Measurements from ENCODE around the gene OR52H1. TPM values are rescaled to one million over a fixed set of nuclear protein-coding genes. Genes with fewer than 3 reads are reported as not detected.

Gene OR52H1
- total RNA-seq = not detected in 2 replicates

GRCh38 chr11:5548440-5548839 lies at the start of gene OR52H1:
Gene OR52H1, minus strand, starts transcription at chr11:5548540. Its CDS starts 3,035 bp downstream, at chr11:5545505.

DNA sequence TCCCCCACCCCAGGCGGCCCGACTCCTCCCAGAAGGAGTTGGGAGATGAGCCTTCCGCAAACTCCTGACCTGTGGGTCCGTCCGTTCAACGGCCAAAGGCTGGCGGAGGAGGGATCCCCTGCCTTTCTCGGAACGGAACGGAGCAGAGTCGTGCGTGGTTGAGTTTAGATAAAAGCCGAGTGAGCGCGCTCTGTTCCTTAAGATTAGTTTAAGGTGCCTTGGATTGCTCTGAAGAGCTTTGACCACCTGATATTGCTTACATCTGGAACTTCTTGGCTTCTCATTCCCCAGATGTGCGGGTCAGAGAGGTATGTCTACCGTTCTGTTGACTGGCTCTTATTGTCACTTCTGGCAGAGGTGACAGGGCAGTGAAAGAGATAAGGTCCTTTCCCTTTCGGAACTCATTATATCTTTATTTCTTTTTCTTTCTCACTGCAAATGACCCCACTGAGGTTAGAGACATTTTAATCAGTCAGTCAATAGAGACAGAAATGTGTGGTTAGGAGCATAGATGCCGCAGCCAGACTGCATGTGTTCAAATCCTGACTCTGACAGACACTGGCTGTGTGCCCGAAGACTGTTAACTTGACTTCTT lies 48.4 kb upstream of the OR52H1 start, which contains the start of gene TRIM6:
Gene TRIM6 (plus strand): TSS at position 31 of the 595 bp plus-strand sequence. CDS start 261 bp downstream, at position 292.

DNA sequence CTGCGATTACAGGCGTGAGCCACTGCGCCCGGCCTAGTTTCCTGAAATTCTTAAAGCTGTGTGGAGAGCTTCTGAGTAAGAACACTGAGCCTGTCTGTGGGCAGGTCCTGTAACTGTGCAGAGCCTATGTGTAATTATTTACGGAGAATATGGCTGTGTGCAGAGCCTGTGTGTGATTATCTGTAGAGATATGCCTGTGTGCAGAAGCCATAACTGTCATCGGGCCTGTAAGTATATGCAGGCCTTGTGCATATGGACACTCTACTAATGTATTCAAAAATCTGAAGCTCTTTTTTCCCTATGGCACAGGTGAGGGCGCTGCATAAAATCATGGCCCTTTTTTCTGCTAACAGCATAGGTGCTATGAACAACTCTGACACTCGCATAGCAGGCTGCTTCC lies 32.2 kb upstream of the OR52H1 start, which contains the start of gene OR52B6:
Gene OR52B6 (plus strand): TSS at position 301 of the 400 bp plus-strand sequence. CDS start 0 bp downstream, at position 301.

GRCh38 chr11:5516599-5516998 lies 31.7 kb downstream of the OR52H1 start, which contains the start of gene UBQLNL:
Gene UBQLNL, minus strand, starts transcription at chr11:5516699. Its CDS starts 258 bp downstream, at chr11:5516441.

DNA sequence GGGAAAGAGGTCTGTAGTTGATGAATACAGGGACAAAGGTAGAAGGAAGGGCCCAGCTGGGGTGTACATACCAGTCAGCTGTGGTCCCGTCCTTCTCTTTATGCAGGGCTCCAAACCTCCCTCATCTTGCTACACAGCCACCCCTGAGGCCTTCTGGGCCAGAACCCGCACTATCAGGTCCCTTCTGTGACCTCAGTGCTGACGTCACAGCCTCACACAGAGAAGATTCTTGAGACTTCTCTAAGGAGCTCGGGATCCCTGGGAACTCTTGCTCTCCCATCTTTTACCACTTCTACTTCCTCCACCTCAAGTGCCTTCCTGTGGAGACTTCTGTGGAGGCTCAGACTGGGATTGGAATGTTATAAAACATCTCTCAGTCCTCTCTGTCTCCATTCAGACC lies 38.5 kb downstream of the OR52H1 start, which contains the start of gene UBQLN3:
Gene UBQLN3 (minus strand): TSS at position 155 of the 400 bp plus-strand sequence. CDS start 399 bp downstream, outside the sequence.

Other genes starting within 250 kb of the OR52H1 start
- not detected in 2 replicates for gene OR51B4, start 246.6 kb downstream of the OR52H1 start, total RNA-seq
- not detected in 2 replicates for gene OR51B2, start 224.2 kb downstream of the OR52H1 start, total RNA-seq
- not detected in 2 replicates for gene OR51B5, start 205.0 kb downstream of the OR52H1 start, total RNA-seq
- gene OR51B6, start 197.0 kb downstream of the OR52H1 start, total RNA-seq = not detected in 2 replicates
- not detected in 2 replicates for gene OR51M1, start 164.7 kb downstream of the OR52H1 start, total RNA-seq
- not detected in 2 replicates for gene OR51Q1, start 126.4 kb downstream of the OR52H1 start, total RNA-seq
- gene OR51I1, start 107.0 kb downstream of the OR52H1 start, total RNA-seq = not detected in 2 replicates
- not detected in 2 replicates for gene OR51I2, start 99.2 kb downstream of the OR52H1 start, total RNA-seq
- gene OR52D1, start 59.9 kb downstream of the OR52H1 start, total RNA-seq = not detected in 2 replicates
- not detected in 2 replicates for gene UBQLN3, start 38.6 kb downstream of the OR52H1 start, total RNA-seq
- gene UBQLNL, start 31.8 kb downstream of the OR52H1 start, total RNA-seq = under 0.01 and 0.17 TPM in 2 replicates
- not detected in 2 replicates for gene OR52B6, start 32.3 kb upstream of the OR52H1 start, total RNA-seq
- 3.7 TPM in 2 replicates for gene TRIM6, start 48.1 kb upstream of the OR52H1 start, total RNA-seq
- gene TRIM34, start 76.5 kb upstream of the OR52H1 start, total RNA-seq = 2.4 TPM in 2 replicates
- 14.1 and 15.6 TPM in 2 replicates for gene TRIM5, start 136.5 kb upstream of the OR52H1 start, total RNA-seq
- gene TRIM22, start 141.2 kb upstream of the OR52H1 start, total RNA-seq = 5.8 and 7.6 TPM in 2 replicates
- not detected in 2 replicates for gene OR56B1, start 187.9 kb upstream of the OR52H1 start, total RNA-seq
- not detected in 2 replicates for gene OR52N4, start 205.7 kb upstream of the OR52H1 start, total RNA-seq
- gene OR52N5, start 234.8 kb upstream of the OR52H1 start, total RNA-seq = not detected in 2 replicates
- gene OR52N1, start 242.7 kb upstream of the OR52H1 start, total RNA-seq = not detected in 2 replicates

Measured in bronchus fibroblast of lung (primary cell).